Mesenteric fat pad (tissue), 1 donor: ENCODE measurements around the gene YBX2. TPM values are rescaled to one million over a fixed set of nuclear protein-coding genes. Genes with fewer than 3 reads are reported as not detected.
"Not testable (repeated sequence)": the region's sequence is repeated elsewhere in the genome, so short reads cannot be mapped to it uniquely, and the experiment has no call there.

Experiments used
- DNase-seq: peaks from one replicate; pipeline ENCODE4 v3.0.0-alpha.2; 2020; ENCODE audit warnings: low spot score
- total RNA-seq: library from RNA; stranded (reverse); fragmentation: NEBNext Ultra II Directional; extraction: Animal tissue kit (Norgen Biotek cat#: 25700); gene quantifications from one replicate; pipeline ENCODE4 v1.2.1, GENCODE V29; 2021
- donor health status: DM: yes; HTN: yes; CAD: no.

YBX2 gene
- total RNA-seq, 1 donor from 2014 or later: 2.3 TPM

GRCh38 chr17:7248796-7249195, 45.6 kb downstream of the YBX2 start:
- DNase-seq: no peak

- DNase-seq: no peak
These were observed 47.7 kb downstream of the YBX2 start for GRCh38 chr17:7246779-7247178.

- DNase-seq: not testable (repeated sequence)
These were observed 50.6 kb downstream of the YBX2 start for GRCh38 chr17:7243838-7244237.

- no peak for DNase-seq
These were observed 51.0 kb downstream of the YBX2 start for GRCh38 chr17:7243453-7243729.

- peak; percentile 98 for DNase-seq
These were observed 51.6 kb downstream of the YBX2 start for GRCh38 chr17:7242717-7243452.

- peak; percentile 97 for DNase-seq
These were observed 52.4 kb downstream of the YBX2 start, which contains the start of gene GABARAP for GRCh38 chr17:7241783-7242716. Gene GABARAP, minus strand, starts transcription at chr17:7242449. Its CDS starts 119 bp downstream, at chr17:7242330.

- no peak for DNase-seq
These were observed 53.2 kb downstream of the YBX2 start for GRCh38 chr17:7241090-7241733.

- DNase-seq: no peak
These were observed 54.1 kb downstream of the YBX2 start for GRCh38 chr17:7240375-7240774.

- DNase-seq: peak; percentile 99
These were observed 55.1 kb downstream of the YBX2 start, which contains the start of gene PHF23 for GRCh38 chr17:7239091-7240027. Gene PHF23, minus strand, starts transcription at chr17:7239457. Its CDS starts 178 bp downstream, at chr17:7239279.

GRCh38 chr17:7238420-7239090, 55.9 kb downstream of the YBX2 start:
- no peak for DNase-seq

Other genes starting within 250 kb of the YBX2 start
- gene CLEC10A, start 214.4 kb downstream of the YBX2 start, total RNA-seq: 20.6 TPM
- 3.3 TPM for gene ASGR2, start 179.8 kb downstream of the YBX2 start, total RNA-seq
- 2.2 TPM for gene ASGR1, start 115.3 kb downstream of the YBX2 start, total RNA-seq
- 16.0 TPM for gene DLG4, start 74.8 kb downstream of the YBX2 start, total RNA-seq
- gene ACADVL, start 74.7 kb downstream of the YBX2 start, total RNA-seq: 1,052 TPM
- 24.7 TPM for gene DVL2, start 60.1 kb downstream of the YBX2 start, total RNA-seq
- gene PHF23, start 55.2 kb downstream of the YBX2 start, total RNA-seq: 47.4 TPM
- 468 TPM for gene GABARAP, start 52.2 kb downstream of the YBX2 start, total RNA-seq
- gene CTDNEP1, start 42.9 kb downstream of the YBX2 start, total RNA-seq: 120 TPM
- gene ELP5, start 42.4 kb downstream of the YBX2 start, total RNA-seq: 44.1 TPM
- gene CLDN7, start 32.2 kb downstream of the YBX2 start, total RNA-seq: 5.6 TPM
- 8.1 TPM for gene SLC2A4, start 12.9 kb downstream of the YBX2 start, total RNA-seq
- 503 TPM for gene EIF5A, start 13.0 kb upstream of the YBX2 start, total RNA-seq
- 51.2 TPM for gene GPS2, start 20.7 kb upstream of the YBX2 start, total RNA-seq
- 25.4 TPM for gene NEURL4, start 34.7 kb upstream of the YBX2 start, total RNA-seq
- 18.8 TPM for gene ACAP1, start 41.9 kb upstream of the YBX2 start, total RNA-seq
- gene KCTD11, start 57.5 kb upstream of the YBX2 start, total RNA-seq: 11.9 TPM
- not detected for gene TMEM95, start 60.5 kb upstream of the YBX2 start, total RNA-seq
- gene TNK1, start 86.5 kb upstream of the YBX2 start, total RNA-seq: 0.71 TPM
- 42.6 TPM for gene PLSCR3, start 99.9 kb upstream of the YBX2 start, total RNA-seq
- 68.7 TPM for gene TMEM256, start 109.5 kb upstream of the YBX2 start, total RNA-seq
- 21.0 TPM for gene NLGN2, start 113.2 kb upstream of the YBX2 start, total RNA-seq
- not detected for gene SPEM1, start 125.7 kb upstream of the YBX2 start, total RNA-seq
- gene SPEM2, start 131.0 kb upstream of the YBX2 start, total RNA-seq: not detected
- not detected for gene SPEM3, start 134.2 kb upstream of the YBX2 start, total RNA-seq
- 3.2 TPM for gene TMEM102, start 140.8 kb upstream of the YBX2 start, total RNA-seq
- gene FGF11, start 144.9 kb upstream of the YBX2 start, total RNA-seq: 2.4 TPM
- 6.8 TPM for gene CHRNB1, start 150.4 kb upstream of the YBX2 start, total RNA-seq
- 72.5 TPM for gene ZBTB4, start 185.0 kb upstream of the YBX2 start, total RNA-seq
- gene SLC35G6, start 186.8 kb upstream of the YBX2 start, total RNA-seq: not detected
- gene POLR2A, start 189.7 kb upstream of the YBX2 start, total RNA-seq: 102 TPM